Lower leg skin (tissue), 3 donors: ENCODE data around the gene KCNC2.

Experiments used
- CTCF ChIP-seq, 3 donors: fragments of 450-650 bp; IDR thresholded peaks; one replicate each; pipeline ENCODE4 v1.5.1; 2016; ENCODE audit warnings: antibody characterized with exemption in 3 of 3, mild to moderate bottlenecking in 3 of 3, moderate library complexity in 2 of 3
- POLR2A ChIP-seq, 2 donors: fragments of 450-650 bp; IDR thresholded peaks; one replicate each; pipeline ENCODE4 v1.6.1; 2016 to 2017; ENCODE audit warnings: antibody characterized with exemption in 2 of 2, mild to moderate bottlenecking in 1 of 2, moderate library complexity in 1 of 2

DNA sequence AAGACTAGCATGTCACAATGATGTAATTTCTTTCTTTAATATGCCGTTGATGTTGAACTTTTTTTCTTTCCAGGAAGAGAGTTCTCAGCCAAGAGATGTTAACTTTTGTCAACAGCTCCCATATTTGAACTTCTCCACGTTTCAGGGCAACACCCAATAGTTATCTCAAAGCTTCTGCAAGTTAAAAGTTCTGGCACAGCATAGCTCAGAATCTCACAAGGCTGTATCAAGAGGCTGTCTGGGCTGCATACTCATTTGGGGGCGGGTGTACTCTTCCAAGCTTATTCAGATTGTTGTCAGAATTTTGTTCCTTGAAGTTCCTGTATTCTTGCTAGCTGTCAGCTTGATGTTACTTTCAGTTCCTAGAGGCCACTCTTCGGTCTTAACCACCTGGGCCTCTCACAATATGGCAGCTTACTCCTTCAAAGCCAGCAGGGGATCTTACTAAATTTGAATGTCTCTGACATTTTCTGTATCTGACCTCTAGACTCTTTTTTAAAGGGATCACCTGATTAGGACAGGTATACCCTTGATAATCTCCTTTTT is 38.9 kb downstream of the KCNC2 start:
- TF ChIP-seq CTCF (IDR thresholded peaks at IDR 0.05) (no peak), POLR2A (IDR thresholded peaks at IDR 0.05) (no peak)
